SK-N-SH treated with all-trans-retinoic acid at 6 μM for 48 hours (cell line): Measurements from ENCODE around the gene ANAPC4.

ENCODE experiments used
- ATAC-seq: fragments of 200-7000 bp; cut with Tn5 transposase; 3 replicates; pipeline ENCODE4 v1.9.1; 2020; ENCODE audit warnings: mild to moderate bottlenecking, moderate library complexity
- CREB5 ChIP-seq: fragments of 250-450 bp; sonication (Bioruptor Pico); IDR thresholded peaks from 2 replicates; pipeline ENCODE4 v1.5.1; 2020; ENCODE audit warnings: low read depth, mild to moderate bottlenecking, moderate library complexity
- CSRNP3 ChIP-seq: fragments of 250-450 bp; sonication (Bioruptor Pico); IDR thresholded peaks from 2 replicates; pipeline ENCODE4 v1.5.1; 2021; ENCODE audit warnings: mild to moderate bottlenecking, moderate library complexity
- GLIS3 ChIP-seq: fragments of 250-450 bp; sonication (Bioruptor Pico); IDR thresholded peaks from 2 replicates; pipeline ENCODE4 v1.5.0; 2020; ENCODE audit warnings: mild to moderate bottlenecking, moderate library complexity
- ISL1 ChIP-seq: fragments of 250-450 bp; sonication (Bioruptor Pico); IDR thresholded peaks from 2 replicates; pipeline ENCODE4 v2.1.2; 2022; ENCODE audit warnings: mild to moderate bottlenecking, moderate library complexity
- OSR1 ChIP-seq: fragments of 250-450 bp; sonication (Bioruptor Pico); IDR thresholded peaks from 2 replicates; pipeline ENCODE4 v1.8.0; 2022; ENCODE audit warnings: moderate library complexity, mild to moderate bottlenecking, inconsistent platforms
- POU6F1 ChIP-seq: fragments of 250-450 bp; sonication (Bioruptor Pico); IDR thresholded peaks from 2 replicates; pipeline ENCODE4 v1.8.0; 2021; ENCODE audit warnings: low read depth, mild to moderate bottlenecking, moderate library complexity, borderline replicate concordance
- PPARA ChIP-seq: fragments of 250-450 bp; sonication (Bioruptor Pico); IDR thresholded peaks from 2 replicates; pipeline ENCODE4 v1.5.0; 2020; ENCODE audit warnings: mild to moderate bottlenecking, borderline replicate concordance
- RARB ChIP-seq: fragments of 250-450 bp; sonication (Bioruptor Pico); IDR thresholded peaks from 2 replicates; pipeline ENCODE4 v1.8.0; 2021; ENCODE audit warnings: mild to moderate bottlenecking, moderate library complexity
- SNAI2 ChIP-seq: fragments of 250-450 bp; sonication (Bioruptor Pico); IDR thresholded peaks from 2 replicates; pipeline ENCODE4 v1.5.0; 2020; ENCODE audit warnings: mild to moderate bottlenecking, moderate library complexity
- TCF4 ChIP-seq: fragments of 250-450 bp; sonication (Bioruptor Pico); IDR thresholded peaks from 2 replicates; pipeline ENCODE4 v1.8.0; 2021; ENCODE audit warnings: mild to moderate bottlenecking, moderate library complexity, borderline replicate concordance
- TOX ChIP-seq: fragments of 250-450 bp; sonication (Bioruptor Pico); IDR thresholded peaks from 2 replicates; pipeline ENCODE4 v1.8.0; 2021; ENCODE audit warnings: mild to moderate bottlenecking, moderate library complexity, borderline replicate concordance
- ZC3H10 ChIP-seq: fragments of 250-450 bp; sonication (Bioruptor Pico); IDR thresholded peaks from 2 replicates; pipeline ENCODE4 v1.5.1; 2021; ENCODE audit warnings: mild to moderate bottlenecking, moderate library complexity
- ZFP3 ChIP-seq: fragments of 250-450 bp; sonication (Bioruptor Pico); IDR thresholded peaks from 2 replicates; pipeline ENCODE4 v1.5.0; 2020; ENCODE audit warnings: mild to moderate bottlenecking, moderate library complexity
- ZFP30 ChIP-seq: fragments of 450-650 bp; formaldehyde crosslinking; IDR thresholded peaks from 2 replicates; pipeline ENCODE4 v1.5.0; 2022; ENCODE audit warnings: mild to moderate bottlenecking, moderate library complexity
- ZNF565 ChIP-seq: fragments of 450-650 bp; formaldehyde crosslinking; conservative IDR thresholded peaks from 2 replicates; pipeline ENCODE4 v1.5.0; 2020; ENCODE audit warnings: low read depth, mild to moderate bottlenecking, moderate library complexity
- ZNF70 ChIP-seq: fragments of 450-650 bp; formaldehyde crosslinking; IDR thresholded peaks from 2 replicates; pipeline ENCODE4 v1.5.0; 2020; ENCODE audit warnings: mild to moderate bottlenecking, moderate library complexity
- ZNF8 ChIP-seq: fragments of 450-650 bp; formaldehyde crosslinking; IDR thresholded peaks from 2 replicates; pipeline ENCODE4 v1.5.0; 2020; ENCODE audit warnings: mild to moderate bottlenecking, moderate library complexity
- TF ChIP-seq, protein P1 (sequence below): fragments of 250-450 bp; sonication (Bioruptor Pico); IDR thresholded peaks from 2 replicates; pipeline ENCODE4 v1.5.0; 2020; ENCODE audit warnings: mild to moderate bottlenecking, moderate library complexity
- TF ChIP-seq, protein P2 (sequence below): fragments of 250-450 bp; sonication (Bioruptor Pico); IDR thresholded peaks from 2 replicates; pipeline ENCODE4 v1.8.0; 2020; ENCODE audit warnings: mild to moderate bottlenecking, moderate library complexity, borderline replicate concordance

The ANAPC4 gene

DNA sequence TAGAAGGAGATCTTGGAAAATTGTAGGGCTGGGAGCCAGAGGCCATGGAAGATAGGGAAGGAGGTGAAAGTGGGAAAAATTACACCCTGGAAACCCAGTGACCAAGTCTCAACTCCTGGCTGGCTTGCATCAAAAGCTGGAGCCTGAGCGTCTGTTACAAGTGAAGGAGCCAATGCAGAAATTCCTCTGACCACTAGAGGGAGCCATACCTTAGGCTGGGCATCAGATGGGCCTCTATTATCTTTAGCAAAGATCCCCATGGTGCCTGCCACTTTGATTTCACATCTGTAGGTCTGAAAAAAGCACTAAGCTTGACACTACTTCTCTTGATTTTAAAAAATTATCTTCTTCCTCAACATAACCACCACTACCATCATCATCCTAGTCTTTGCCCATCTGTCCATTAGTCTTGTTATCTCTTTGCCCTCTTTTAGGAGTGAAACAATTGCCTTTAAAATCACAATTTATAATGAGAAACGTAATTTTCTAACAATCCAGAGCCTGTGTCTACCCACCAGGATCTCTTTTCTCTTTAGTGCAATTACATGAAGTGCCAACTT, 62.9 kb downstream of the ANAPC4 start:
- ATAC-seq, result peak; percentile 92
- TF ChIP-seq OSR1 (CRISPR knock-in tag), result no peak
- TF ChIP-seq CREB5 (CRISPR knock-in tag), result no peak
- TF ChIP-seq, protein P1, sequence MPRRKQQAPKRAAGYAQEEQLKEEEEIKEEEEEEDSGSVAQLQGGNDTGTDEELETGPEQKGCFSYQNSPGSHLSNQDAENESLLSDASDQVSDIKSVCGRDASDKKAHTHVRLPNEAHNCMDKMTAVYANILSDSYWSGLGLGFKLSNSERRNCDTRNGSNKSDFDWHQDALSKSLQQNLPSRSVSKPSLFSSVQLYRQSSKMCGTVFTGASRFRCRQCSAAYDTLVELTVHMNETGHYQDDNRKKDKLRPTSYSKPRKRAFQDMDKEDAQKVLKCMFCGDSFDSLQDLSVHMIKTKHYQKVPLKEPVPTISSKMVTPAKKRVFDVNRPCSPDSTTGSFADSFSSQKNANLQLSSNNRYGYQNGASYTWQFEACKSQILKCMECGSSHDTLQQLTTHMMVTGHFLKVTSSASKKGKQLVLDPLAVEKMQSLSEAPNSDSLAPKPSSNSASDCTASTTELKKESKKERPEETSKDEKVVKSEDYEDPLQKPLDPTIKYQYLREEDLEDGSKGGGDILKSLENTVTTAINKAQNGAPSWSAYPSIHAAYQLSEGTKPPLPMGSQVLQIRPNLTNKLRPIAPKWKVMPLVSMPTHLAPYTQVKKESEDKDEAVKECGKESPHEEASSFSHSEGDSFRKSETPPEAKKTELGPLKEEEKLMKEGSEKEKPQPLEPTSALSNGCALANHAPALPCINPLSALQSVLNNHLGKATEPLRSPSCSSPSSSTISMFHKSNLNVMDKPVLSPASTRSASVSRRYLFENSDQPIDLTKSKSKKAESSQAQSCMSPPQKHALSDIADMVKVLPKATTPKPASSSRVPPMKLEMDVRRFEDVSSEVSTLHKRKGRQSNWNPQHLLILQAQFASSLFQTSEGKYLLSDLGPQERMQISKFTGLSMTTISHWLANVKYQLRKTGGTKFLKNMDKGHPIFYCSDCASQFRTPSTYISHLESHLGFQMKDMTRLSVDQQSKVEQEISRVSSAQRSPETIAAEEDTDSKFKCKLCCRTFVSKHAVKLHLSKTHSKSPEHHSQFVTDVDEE (CRISPR knock-in tag), result no peak
- no peak for TF ChIP-seq POU6F1 (CRISPR knock-in tag)
- TF ChIP-seq ZNF565 (CRISPR knock-in tag), result no peak
- TF ChIP-seq GLIS3 (CRISPR knock-in tag), result no peak
- TF ChIP-seq PPARA (CRISPR knock-in tag), result no peak
- TF ChIP-seq SNAI2, result no peak
- TF ChIP-seq ZNF70, result no peak
- TF ChIP-seq ISL1, result no peak
- TF ChIP-seq ZFP3 (CRISPR knock-in tag), result no peak
- no peak for TF ChIP-seq CSRNP3 (CRISPR knock-in tag)
- no peak for TF ChIP-seq ZC3H10 (CRISPR knock-in tag)
- no peak for TF ChIP-seq ZFP30 (CRISPR knock-in tag)
- TF ChIP-seq, protein P2, sequence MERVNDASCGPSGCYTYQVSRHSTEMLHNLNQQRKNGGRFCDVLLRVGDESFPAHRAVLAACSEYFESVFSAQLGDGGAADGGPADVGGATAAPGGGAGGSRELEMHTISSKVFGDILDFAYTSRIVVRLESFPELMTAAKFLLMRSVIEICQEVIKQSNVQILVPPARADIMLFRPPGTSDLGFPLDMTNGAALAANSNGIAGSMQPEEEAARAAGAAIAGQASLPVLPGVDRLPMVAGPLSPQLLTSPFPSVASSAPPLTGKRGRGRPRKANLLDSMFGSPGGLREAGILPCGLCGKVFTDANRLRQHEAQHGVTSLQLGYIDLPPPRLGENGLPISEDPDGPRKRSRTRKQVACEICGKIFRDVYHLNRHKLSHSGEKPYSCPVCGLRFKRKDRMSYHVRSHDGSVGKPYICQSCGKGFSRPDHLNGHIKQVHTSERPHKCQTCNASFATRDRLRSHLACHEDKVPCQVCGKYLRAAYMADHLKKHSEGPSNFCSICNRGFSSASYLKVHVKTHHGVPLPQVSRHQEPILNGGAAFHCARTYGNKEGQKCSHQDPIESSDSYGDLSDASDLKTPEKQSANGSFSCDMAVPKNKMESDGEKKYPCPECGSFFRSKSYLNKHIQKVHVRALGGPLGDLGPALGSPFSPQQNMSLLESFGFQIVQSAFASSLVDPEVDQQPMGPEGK (CRISPR knock-in tag), result no peak
- TF ChIP-seq TOX (CRISPR knock-in tag), result no peak

DNA sequence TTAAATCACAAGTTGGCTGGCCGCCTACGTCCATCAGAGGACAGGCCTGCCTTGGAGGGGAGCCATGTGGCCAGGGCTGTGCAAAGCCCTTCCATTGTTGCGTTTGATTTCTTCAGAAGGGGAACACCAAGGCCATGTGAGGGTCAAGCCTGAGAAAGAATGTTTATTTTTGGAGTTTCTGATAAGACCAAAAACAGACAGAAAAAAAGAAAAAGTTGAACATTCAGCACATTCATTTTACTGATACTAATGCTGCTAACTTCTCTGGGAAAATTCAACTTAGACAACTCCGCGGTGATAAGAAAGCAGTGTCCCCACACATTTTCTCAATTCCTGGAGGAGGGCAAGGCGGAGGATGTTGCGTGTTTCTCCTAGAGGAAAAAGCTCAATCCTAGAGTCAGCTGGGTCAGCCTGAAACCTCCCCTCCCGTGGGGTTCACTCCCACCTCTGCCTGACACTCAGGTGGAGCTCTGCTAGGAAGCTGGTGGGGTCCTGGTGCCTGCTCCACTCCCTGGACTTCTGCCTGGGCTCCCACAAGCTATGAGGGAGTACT, 63.5 kb downstream of the ANAPC4 start:
- ATAC-seq, result no peak; the same call in 2 of the 3 replicates
- TF ChIP-seq ZNF8 (CRISPR knock-in tag), result no peak
- no peak for TF ChIP-seq ZNF70
- no peak for TF ChIP-seq PPARA (CRISPR knock-in tag)
- no peak for TF ChIP-seq CSRNP3 (CRISPR knock-in tag)
- TF ChIP-seq ZC3H10 (CRISPR knock-in tag), result no peak
- TF ChIP-seq, protein P1 (CRISPR knock-in tag), result no peak
- TF ChIP-seq ZFP30 (CRISPR knock-in tag), result no peak
- TF ChIP-seq RARB (CRISPR knock-in tag), result no peak
- TF ChIP-seq CREB5 (CRISPR knock-in tag), result no peak
- TF ChIP-seq TCF4, result no peak
- no peak for TF ChIP-seq OSR1 (CRISPR knock-in tag)
- TF ChIP-seq, protein P2 (CRISPR knock-in tag), result no peak
- no peak for TF ChIP-seq ZNF565 (CRISPR knock-in tag)
- TF ChIP-seq TOX (CRISPR knock-in tag), result no peak
